ENCODE data around the gene GNGT2. TPM values are rescaled to one million over a fixed set of nuclear protein-coding genes. Genes with fewer than 3 reads are reported as not detected.
A peak's percentile ranks its signal among the peaks of the same experiment; 100 is the strongest.
"Not testable (repeated sequence)": the region's sequence is repeated elsewhere in the genome, so short reads cannot be mapped to it uniquely, and the experiment has no call there.

The GNGT2 gene
- total RNA-seq, 4 donors from 2014 or later, result 0.97 to 2.2 (median 2.1) TPM; not detected in 1

DNA sequence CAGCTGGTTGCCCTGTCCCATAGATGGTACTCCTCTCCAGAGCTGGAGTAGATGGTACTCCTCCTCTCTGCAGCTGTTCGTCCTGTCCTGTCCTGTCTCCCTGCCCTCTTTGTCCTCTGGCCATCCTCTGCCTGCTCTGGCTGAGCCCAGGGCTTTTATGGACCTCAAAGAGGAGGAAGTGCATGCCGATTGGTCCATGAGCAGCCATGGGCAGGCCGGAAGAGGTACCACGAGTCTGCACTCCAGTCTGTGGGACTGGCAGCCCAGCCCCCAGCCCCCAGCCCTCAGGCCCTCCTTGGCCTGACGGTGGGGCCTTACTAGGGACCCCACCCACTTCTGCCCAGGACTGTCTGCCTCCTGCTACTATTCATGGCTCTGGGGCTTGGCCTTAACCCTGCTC is 27.0 kb downstream of the GNGT2 start:
- Histone ChIP-seq H3K27ac (replicated peaks in 1 of 4) (no peak overlapping the region), H3K27me3 (peaks cover 0 to 11% (median 0%) of the 10 kb centered on the region in 4 donors), H3K9me3 (peaks cover 0 to 5% (median 0%) of the 10 kb centered on the region in 4 donors), H3K4me1 (no peaks in the 10 kb centered on the region), H3K4me3 (no peak overlapping the region), H3K36me3 (no peaks in the 10 kb centered on the region)
- intact Hi-C loops (cut with DNase I), result loop anchor here (10.0 kb wide), 1 partner anchor 101 kb away; no protein-coding TSS in a partner anchor
- DNase-seq (ENCODE audit: extremely low spot score), result no peak
- 91% methylated on average over 5 of the region's 5 CpGs for WGBS
- TF ChIP-seq POLR2AphosphoS5 (IDR thresholded peaks at IDR 0.05), result no peak

DNA sequence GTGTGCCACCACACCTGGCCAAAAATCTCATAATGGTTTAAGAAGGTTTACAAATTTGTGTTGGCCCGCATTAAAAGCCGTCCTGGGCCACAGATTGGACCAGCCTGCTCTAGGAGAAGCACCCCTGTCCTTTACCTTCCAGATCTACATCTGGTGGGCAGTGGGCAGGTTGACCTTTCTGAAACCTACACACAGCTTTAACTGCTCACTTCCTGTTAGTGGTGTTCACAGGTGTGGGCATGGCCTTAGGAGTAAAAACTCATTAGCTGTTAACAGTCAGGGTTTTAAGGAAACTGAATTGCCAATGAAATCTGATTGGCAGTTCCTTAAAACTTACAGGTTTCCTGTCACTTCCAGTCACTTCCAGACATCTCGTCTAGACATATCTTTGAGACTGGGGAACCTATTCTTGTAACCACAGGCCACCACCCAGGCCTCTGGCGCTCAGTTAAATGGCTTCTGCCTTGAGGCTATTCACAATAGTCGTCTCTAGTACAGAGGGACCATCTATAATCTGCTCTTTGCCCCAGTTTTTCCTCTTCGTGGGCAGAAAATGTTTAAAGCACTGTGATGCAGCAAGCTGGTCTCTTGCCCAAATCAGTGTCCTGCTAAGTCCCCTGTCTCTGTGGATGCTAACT is 29.3 kb downstream of the GNGT2 start:
- no peak overlapping the region for H3K27ac ChIP-seq (replicated peaks in 1 of 4)
- intact Hi-C loops (cut with DNase I), result loop anchor here (10.0 kb wide), 1 partner anchor 104 kb away; no protein-coding TSS in a partner anchor
- H3K4me1 ChIP-seq, result no peaks in the 10 kb centered on the region
- no peak for TF ChIP-seq POLR2AphosphoS5 (IDR thresholded peaks at IDR 0.05)
- no peak for TF ChIP-seq EP300 (IDR thresholded peaks at IDR 0.05)
- TF ChIP-seq, protein P1, sequence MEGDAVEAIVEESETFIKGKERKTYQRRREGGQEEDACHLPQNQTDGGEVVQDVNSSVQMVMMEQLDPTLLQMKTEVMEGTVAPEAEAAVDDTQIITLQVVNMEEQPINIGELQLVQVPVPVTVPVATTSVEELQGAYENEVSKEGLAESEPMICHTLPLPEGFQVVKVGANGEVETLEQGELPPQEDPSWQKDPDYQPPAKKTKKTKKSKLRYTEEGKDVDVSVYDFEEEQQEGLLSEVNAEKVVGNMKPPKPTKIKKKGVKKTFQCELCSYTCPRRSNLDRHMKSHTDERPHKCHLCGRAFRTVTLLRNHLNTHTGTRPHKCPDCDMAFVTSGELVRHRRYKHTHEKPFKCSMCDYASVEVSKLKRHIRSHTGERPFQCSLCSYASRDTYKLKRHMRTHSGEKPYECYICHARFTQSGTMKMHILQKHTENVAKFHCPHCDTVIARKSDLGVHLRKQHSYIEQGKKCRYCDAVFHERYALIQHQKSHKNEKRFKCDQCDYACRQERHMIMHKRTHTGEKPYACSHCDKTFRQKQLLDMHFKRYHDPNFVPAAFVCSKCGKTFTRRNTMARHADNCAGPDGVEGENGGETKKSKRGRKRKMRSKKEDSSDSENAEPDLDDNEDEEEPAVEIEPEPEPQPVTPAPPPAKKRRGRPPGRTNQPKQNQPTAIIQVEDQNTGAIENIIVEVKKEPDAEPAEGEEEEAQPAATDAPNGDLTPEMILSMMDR (IDR thresholded peaks at IDR 0.05), result no peak
- no peak for TF ChIP-seq POLR2A (IDR thresholded peaks at IDR 0.05; ENCODE audit: low read depth)
- H3K36me3 ChIP-seq, result no peaks in the 10 kb centered on the region
- peaks cover 0 to 11% (median 0%) of the 10 kb centered on the region in 4 donors for H3K27me3 ChIP-seq
- no peak overlapping the region for H3K4me3 ChIP-seq
- no peak for DNase-seq (ENCODE audit: extremely low spot score)
- peaks cover 0 to 21% (median 19%) of the 10 kb centered on the region in 4 donors for H3K9me3 ChIP-seq
- 90% methylated on average over 5 of the region's 6 CpGs for WGBS

DNA sequence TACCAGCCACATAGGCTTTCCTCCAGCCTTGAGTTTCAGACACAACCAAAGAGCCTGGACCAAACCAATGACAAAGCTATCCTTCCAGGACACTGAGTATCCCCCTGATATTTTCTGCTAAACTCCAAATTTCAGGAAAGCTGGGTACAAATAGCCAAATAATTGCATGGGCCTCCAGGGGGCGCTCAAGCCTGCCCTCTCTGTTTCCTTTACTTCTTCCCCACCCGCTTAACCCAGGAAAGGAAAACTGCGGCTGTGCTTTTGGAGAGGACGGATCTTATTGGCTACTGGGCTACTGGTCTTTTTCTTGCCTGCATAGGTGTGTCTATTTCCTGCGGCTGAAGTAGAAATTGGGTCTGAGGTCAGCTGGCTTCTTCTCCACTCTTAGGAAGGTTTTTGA is 30.1 kb downstream of the GNGT2 start:
- 14% methylated on average over 5 of the region's 5 CpGs for WGBS
- peaks cover 0 to 29% (median 27%) of the 10 kb centered on the region in 4 donors for H3K9me3 ChIP-seq
- H3K4me3 ChIP-seq, result no peak overlapping the region
- no peaks in the 10 kb centered on the region for H3K36me3 ChIP-seq
- peaks cover 0 to 11% (median 0%) of the 10 kb centered on the region in 4 donors for H3K27me3 ChIP-seq
- no peaks in the 10 kb centered on the region for H3K4me1 ChIP-seq
- intact Hi-C loops (cut with DNase I), result loop anchor here (10.0 kb wide), 1 partner anchor 104 kb away; no protein-coding TSS in a partner anchor
- DNase-seq (ENCODE audit: extremely low spot score), result no peak
- no peak overlapping the region for H3K27ac ChIP-seq (replicated peaks in 1 of 4)
- TF ChIP-seq, protein P1 (IDR thresholded peaks at IDR 0.05), result peak; percentile 60 to 74 (median 60)
- TF ChIP-seq POLR2AphosphoS5 (IDR thresholded peaks at IDR 0.05) (peak in 1 of 2 donors; percentile 11), EP300 (IDR thresholded peaks at IDR 0.05) (no peak)

DNA sequence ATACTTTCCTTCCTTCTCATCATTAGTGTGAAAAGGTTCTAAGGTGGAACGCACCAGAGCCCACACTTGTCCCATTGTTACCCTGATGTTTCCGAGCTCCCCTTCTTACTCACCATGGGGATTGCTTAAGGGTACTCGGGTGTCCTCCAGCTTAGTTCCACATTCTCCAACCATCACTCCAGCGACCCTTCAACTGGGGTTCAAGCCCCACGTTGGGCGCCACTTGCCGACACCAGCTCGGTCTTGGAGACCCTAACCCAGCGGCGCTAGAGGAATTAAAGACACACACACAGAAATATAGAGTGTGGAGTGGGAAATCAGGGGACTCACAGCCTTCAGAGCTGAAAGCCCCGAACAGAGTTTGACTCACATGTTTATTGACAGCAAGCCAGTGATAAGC is 34.4 kb downstream of the GNGT2 start:
- H3K4me1 ChIP-seq; H3K36me3 ChIP-seq; intact Hi-C loops (cut with DNase I); H3K27ac ChIP-seq (replicated peaks in 1 of 4); H3K4me3 ChIP-seq; DNase-seq (ENCODE audit: extremely low spot score); H3K27me3 ChIP-seq: not testable (repeated sequence)
- 94% methylated on average over 11 of the region's 11 CpGs for WGBS
- peaks cover 0 to 41% (median 36%) of the 10 kb centered on the region in 4 donors for H3K9me3 ChIP-seq

DNA sequence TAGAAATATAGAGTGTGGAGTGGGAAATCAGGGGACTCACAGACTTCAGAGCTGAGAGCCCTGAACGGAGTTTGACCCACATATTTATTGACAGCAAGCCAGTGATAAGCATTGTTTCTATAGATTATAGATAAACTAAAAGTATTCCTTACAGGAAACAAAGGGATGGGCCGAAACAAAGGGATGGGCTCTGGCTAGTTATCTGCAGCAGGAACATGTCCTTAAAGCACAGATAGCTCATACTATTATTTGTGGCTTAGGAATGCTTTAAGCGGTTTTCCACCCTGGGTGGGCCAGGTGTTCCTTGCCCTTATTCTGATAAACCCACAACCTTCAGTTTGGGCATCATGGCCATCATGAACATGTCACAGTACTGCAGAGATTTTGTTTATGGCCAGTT is 39.7 kb downstream of the GNGT2 start:
- not testable (repeated sequence) for DNase-seq (ENCODE audit: extremely low spot score); H3K27ac ChIP-seq (replicated peaks in 1 of 4)
- WGBS, result 84% methylated on average over 3 of the region's 3 CpGs

DNA sequence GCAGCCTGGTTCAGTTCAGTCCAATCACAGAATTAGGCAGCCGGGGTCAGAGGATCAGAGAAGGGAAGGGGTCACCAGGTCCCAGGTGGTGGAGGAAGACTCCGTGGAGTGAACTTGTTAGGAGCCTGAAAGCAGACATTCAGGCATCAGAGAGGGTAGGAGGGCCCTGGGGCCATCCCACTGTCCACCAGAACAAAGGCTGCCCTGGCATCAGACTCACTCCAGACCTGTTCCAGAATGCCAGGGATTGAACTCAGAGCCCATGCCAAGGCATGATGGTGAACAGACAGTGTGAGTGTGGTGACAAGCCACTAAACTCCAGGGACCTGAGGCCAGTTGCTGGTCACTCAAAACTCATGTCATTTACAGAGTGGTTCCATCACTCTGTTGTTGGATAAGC is 40.2 kb downstream of the GNGT2 start:
- DNase-seq (ENCODE audit: extremely low spot score), result no peak
- H3K27ac ChIP-seq (replicated peaks in 1 of 4), result no peak overlapping the region
- peaks cover 0 to 12% (median 10%) of the 10 kb centered on the region in 4 donors for H3K9me3 ChIP-seq
- WGBS, result 83% methylated on average over 2 of the region's 2 CpGs
- H3K36me3 ChIP-seq, result no peaks in the 10 kb centered on the region
- no peaks in the 10 kb centered on the region for H3K4me1 ChIP-seq
- intact Hi-C loops (cut with DNase I), result no loop called here
- no peak overlapping the region for H3K4me3 ChIP-seq
- H3K27me3 ChIP-seq, result peaks cover 0 to 57% (median 0%) of the 10 kb centered on the region in 4 donors
- TF ChIP-seq POLR2AphosphoS5 (IDR thresholded peaks at IDR 0.05), result no peak
- no peak for TF ChIP-seq POLR2A (IDR thresholded peaks at IDR 0.05; ENCODE audit: low read depth)
- TF ChIP-seq, protein P1 (IDR thresholded peaks at IDR 0.05), result no peak
- TF ChIP-seq EP300 (IDR thresholded peaks at IDR 0.05), result no peak

More for the DNA sequence above, 39.7 kb downstream of the GNGT2 start:
- Histone ChIP-seq H3K27me3 (peaks cover 0 to 53% (median 0%) of the 10 kb centered on the region in 4 donors), H3K9me3 (peaks cover 0 to 17% (median 15%) of the 10 kb centered on the region in 4 donors)
- H3K36me3 ChIP-seq; intact Hi-C loops (cut with DNase I); H3K4me3 ChIP-seq; H3K4me1 ChIP-seq: not testable (repeated sequence)
